ENCODE measurements around the gene CHMP2A.

CHMP2A gene

GRCh38 chr19:58569943-58570670 is 15.2 kb upstream of the CHMP2A start:
- no peak for DNase-seq (ENCODE audit: low read depth)

- DNase-seq (ENCODE audit: low read depth) = no peak
Observed at GRCh38 chr19:58569191-58569942, 14.5 kb upstream of the CHMP2A start.

- DNase-seq (ENCODE audit: low read depth) = no peak
Observed at GRCh38 chr19:58568453-58569130, 13.7 kb upstream of the CHMP2A start.

- DNase-seq (ENCODE audit: low read depth) = no peak
Observed at GRCh38 chr19:58566989-58567388, 12.1 kb upstream of the CHMP2A start.

GRCh38 chr19:58563823-58564222 is 8.9 kb upstream of the CHMP2A start:
- DNase-seq (ENCODE audit: low read depth) = no peak

- DNase-seq (ENCODE audit: low read depth) = no peak
Observed at GRCh38 chr19:58563034-58563573, 8.2 kb upstream of the CHMP2A start.

- DNase-seq (ENCODE audit: low read depth) = no peak
Observed at GRCh38 chr19:58562122-58563033, 7.5 kb upstream of the CHMP2A start.

GRCh38 chr19:58561373-58562121 is 6.6 kb upstream of the CHMP2A start:
- DNase-seq (ENCODE audit: low read depth) = no peak

GRCh38 chr19:58560921-58561320 is 6.0 kb upstream of the CHMP2A start:
- no peak for DNase-seq (ENCODE audit: low read depth)

- DNase-seq (ENCODE audit: low read depth) = no peak
Observed at GRCh38 chr19:58560007-58560887, 5.3 kb upstream of the CHMP2A start.

- DNase-seq (ENCODE audit: low read depth) = peak; percentile 74
Observed at GRCh38 chr19:58559275-58560006, 4.5 kb upstream of the CHMP2A start.

- DNase-seq (ENCODE audit: low read depth) = peak; percentile 100
Observed at GRCh38 chr19:58558623-58559274, 3.8 kb upstream of the CHMP2A start.

- no peak for DNase-seq (ENCODE audit: low read depth)
Observed at GRCh38 chr19:58558066-58558622, 3.2 kb upstream of the CHMP2A start, which contains the start of gene UBE2M. UBE2M (minus strand) TSS chr19:58558611; CDS start chr19:58558381, 230 bp downstream.

- no peak for DNase-seq (ENCODE audit: low read depth)
Observed at GRCh38 chr19:58557221-58558065, 2.5 kb upstream of the CHMP2A start.

- DNase-seq (ENCODE audit: low read depth) = no peak
Observed at GRCh38 chr19:58556622-58557220, 1.8 kb upstream of the CHMP2A start.

GRCh38 chr19:58555920-58556621 is 1.2 kb upstream of the CHMP2A start:
- DNase-seq (ENCODE audit: low read depth) = no peak

All from activated T-cell treated with anti-CD3 and anti-CD28 coated beads for 24 hours (primary cell).